Stimulated activated CD4-positive, alpha-beta T cell treated with anti-CD3 and anti-CD28 coated beads, Interleukin-2, amount 100 ng/mL, for 48 hours (primary cell): ENCODE data around the gene KRTAP4-2.
"Not testable (repeated sequence)": the region's sequence is repeated elsewhere in the genome, so short reads cannot be mapped to it uniquely, and the experiment has no call there.

Experiments used
- DNase-seq, 2 donors: peaks; one replicate each; pipeline ENCODE4 v3.0.0-alpha.2; 2020

The KRTAP4-2 gene

GRCh38 chr17:41177727-41178271 lies at the start of gene KRTAP4-2:
TSS of gene KRTAP4-2 (minus strand) at chr17:41178221. CDS start at chr17:41178164, 57 bp downstream.
- DNase-seq, result no peak

GRCh38 chr17:41226598-41227095 lies 48.6 kb upstream of the KRTAP4-2 start, which contains the start of gene KRTAP9-2:
TSS of gene KRTAP9-2 (plus strand) at chr17:41226648. CDS start at chr17:41226655, 7 bp downstream.
- DNase-seq, result not testable (repeated sequence)

GRCh38 chr17:41226051-41226450 lies 48.0 kb upstream of the KRTAP4-2 start:
- DNase-seq, result no peak

GRCh38 chr17:41223821-41224220 lies 45.8 kb upstream of the KRTAP4-2 start:
- DNase-seq, result no peak

GRCh38 chr17:41215681-41216080 lies 37.7 kb upstream of the KRTAP4-2 start:
- no peak for DNase-seq

- DNase-seq, result no peak
Measured at GRCh38 chr17:41212524-41213169, 34.6 kb upstream of the KRTAP4-2 start.

GRCh38 chr17:41211845-41212466 lies 33.9 kb upstream of the KRTAP4-2 start:
- no peak for DNase-seq

GRCh38 chr17:41199421-41200078 lies 21.5 kb upstream of the KRTAP4-2 start:
- DNase-seq, result no peak

GRCh38 chr17:41196068-41196467 lies 18.0 kb upstream of the KRTAP4-2 start:
- no peak for DNase-seq

GRCh38 chr17:41190328-41190727 lies 12.3 kb upstream of the KRTAP4-2 start:
- DNase-seq, result no peak

- not testable (repeated sequence) for DNase-seq
Measured at GRCh38 chr17:41189837-41190318, 11.9 kb upstream of the KRTAP4-2 start, which contains the start of gene KRTAP9-1. TSS of gene KRTAP9-1 (plus strand) at chr17:41189887. CDS start at chr17:41189887, 0 bp downstream.

- DNase-seq, result no peak
Measured at GRCh38 chr17:41186872-41187271, 8.9 kb upstream of the KRTAP4-2 start.

GRCh38 chr17:41185001-41185400 lies 7.0 kb upstream of the KRTAP4-2 start:
- no peak for DNase-seq

- no peak for DNase-seq
Measured at GRCh38 chr17:41184480-41184961, 6.5 kb upstream of the KRTAP4-2 start, which contains the start of gene KRTAP4-1. TSS of gene KRTAP4-1 (minus strand) at chr17:41184911. CDS start at chr17:41184854, 57 bp downstream.

GRCh38 chr17:41178843-41179616 lies 1.0 kb upstream of the KRTAP4-2 start:
- DNase-seq, result no peak

GRCh38 chr17:41178341-41178740 lies 320 bp upstream of the KRTAP4-2 start:
- DNase-seq, result no peak

GRCh38 chr17:41176744-41177387 lies 1.2 kb downstream of the KRTAP4-2 start:
- no peak for DNase-seq

GRCh38 chr17:41171886-41172285 lies 6.1 kb downstream of the KRTAP4-2 start:
- DNase-seq, result no peak

GRCh38 chr17:41168121-41168520 lies 9.9 kb downstream of the KRTAP4-2 start, which contains the start of gene KRTAP4-3:
TSS of gene KRTAP4-3 (minus strand) at chr17:41168221. CDS start at chr17:41168172, 49 bp downstream.
- DNase-seq, result no peak

- no peak for DNase-seq
Measured at GRCh38 chr17:41167561-41167960, 10.5 kb downstream of the KRTAP4-2 start.

GRCh38 chr17:41163828-41164227 lies 14.2 kb downstream of the KRTAP4-2 start:
- DNase-seq, result no peak
